H1 (cell line): Measurements from ENCODE around the gene CDK16. TPM values are rescaled to one million over a fixed set of nuclear protein-coding genes. Genes with fewer than 3 reads are reported as not detected.

Source experiments
- CTCF ChIA-PET: fragments of 300-600 bp; sonication (Branson Sonifier 250); formaldehyde crosslinking; loops from one replicate; lab custom pipeline; 2021; ENCODE audit not compliant: partially characterized antibody; lab: Charles Lee
- POLR2A ChIA-PET: fragments of 300-600 bp; sonication (Branson Sonifier 250); formaldehyde crosslinking; loops from one replicate; lab custom pipeline; 2021; ENCODE audit warnings: inconsistent platforms; ENCODE audit not compliant: partially characterized antibody; lab: Charles Lee
- DNase-seq, 2 experiments: peaks; one replicate each; pipeline versions ENCODE4 v3.0.0 to v3.0.0-alpha.2; 2010 to 2022; ENCODE audit warnings: low spot score in 2 of 2, low read depth in 1 of 2, mixed read lengths in 1 of 2
- FAIRE-seq: peaks from 2 replicates; lab custom pipeline; 2011; peaks lifted over from hg19 to GRCh38; lab: Jason Lieb, UNC
- H2AFZ ChIP-seq: 2 replicates; pipeline ENCODE4 v1.8.1; 2012; ENCODE audit warnings: low read length, inconsistent platforms
- H2AK5ac ChIP-seq: 2 replicates; pipeline ENCODE4 v1.6.1; 2013; ENCODE audit warnings: low read depth, low read length
- H2BK120ac ChIP-seq: replicated peaks from 2 replicates; pipeline ENCODE3; 2013; ENCODE audit warnings: low read depth, low read length, inconsistent platforms
- H2BK12ac ChIP-seq: 2 replicates; pipeline ENCODE4 v1.6.1; 2013; ENCODE audit warnings: low read depth, low read length
- H2BK15ac ChIP-seq: 2 replicates; pipeline ENCODE4 v1.6.1; 2013; ENCODE audit warnings: low read length
- H2BK20ac ChIP-seq: 2 replicates; pipeline ENCODE4 v1.6.1; 2013; ENCODE audit warnings: low read length
- H2BK5ac ChIP-seq: 2 replicates; pipeline ENCODE4 v1.6.1; 2013; ENCODE audit warnings: low read depth, low read length
- H3K14ac ChIP-seq: 2 replicates; pipeline ENCODE4 v1.6.1; 2013; ENCODE audit warnings: inconsistent platforms; ENCODE audit not compliant: insufficient read length
- H3K18ac ChIP-seq: 2 replicates; pipeline ENCODE4 v1.6.1; 2013; ENCODE audit warnings: low read length; ENCODE audit errors: extremely low read depth
- H3K23ac ChIP-seq: 2 replicates; pipeline ENCODE4 v1.6.1; 2013; ENCODE audit warnings: inconsistent platforms; ENCODE audit not compliant: insufficient read length
- H3K23me2 ChIP-seq: 2 replicates; pipeline ENCODE4 v1.6.1; 2013; ENCODE audit warnings: low read depth, low read length
- H3K27ac ChIP-seq: 2 replicates; pipeline ENCODE4 v1.6.1; 2011; ENCODE audit warnings: low read depth, low read length, inconsistent platforms
- H3K27me3 ChIP-seq, 4 experiments: replicated peaks in 1 of 4; 1 replicate in 1 of 4; 2 replicates in 3 of 4; pipeline versions ENCODE4 v1.6.1 to v1.8.1; 2011 to 2013; ENCODE audit warnings: low read length in 3 of 4, mild to moderate bottlenecking in 3 of 4, inconsistent platforms in 2 of 4, mixed read lengths in 2 of 4, moderate library complexity in 1 of 4; ENCODE audit not compliant: control insufficient read depth in 3 of 4, insufficient read depth in 3 of 4; ENCODE audit errors: extremely low read depth in 1 of 4
- H3K36me3 ChIP-seq, 4 experiments: 2 replicates each; pipeline versions ENCODE4 v1.6.1 to v1.8.1; 2011 to 2013; ENCODE audit warnings: mild to moderate bottlenecking in 4 of 4, low read length in 3 of 4, moderate library complexity in 2 of 4, control low read depth in 1 of 4, inconsistent platforms in 1 of 4; ENCODE audit not compliant: insufficient read depth in 4 of 4, control insufficient read depth in 2 of 4
- H3K4ac ChIP-seq: replicated peaks from 2 replicates; pipeline ENCODE3; 2013; ENCODE audit warnings: low read length, low read depth, mixed read lengths, inconsistent platforms; ENCODE audit not compliant: insufficient read length
- H3K4me1 ChIP-seq, 4 experiments: replicated peaks in 1 of 4; 1 replicate in 1 of 4; 2 replicates in 3 of 4; pipeline versions ENCODE4 v1.6.1 to v1.8.1; 2011 to 2013; ENCODE audit warnings: low read length in 3 of 4, inconsistent platforms in 2 of 4, mixed read lengths in 1 of 4; ENCODE audit not compliant: insufficient read depth in 4 of 4, control insufficient read depth in 3 of 4
- H3K4me2 ChIP-seq, 2 experiments: 2 replicates each; pipeline versions ENCODE4 v1.6.1 to v1.8.1; 2011 to 2013; ENCODE audit warnings: low read depth in 2 of 2, low read length in 2 of 2, control low read depth in 1 of 2, inconsistent platforms in 1 of 2, mild to moderate bottlenecking in 1 of 2; ENCODE audit not compliant: insufficient read depth in 1 of 2
- H3K4me3 ChIP-seq, 4 experiments: fragments of 200-600, 300-600 bp in 1 of 4; sonication (generic), shearing (Covaris generic), sonication (Bioruptor Twin) in 1 of 4; 2 replicates each; pipeline versions ENCODE4 v1.5.1 to v1.8.1; 2011 to 2016; ENCODE audit warnings: low read length in 4 of 4, low read depth in 3 of 4, control low read depth in 2 of 4, inconsistent platforms in 2 of 4, mild to moderate bottlenecking in 2 of 4, mixed read lengths in 1 of 4, moderate library complexity in 1 of 4; ENCODE audit not compliant: insufficient read depth in 2 of 4; ENCODE audit errors: extremely low read depth in 1 of 4
- H3K56ac ChIP-seq: replicated peaks from 2 replicates; pipeline ENCODE3; 2013; ENCODE audit warnings: low read depth, mild to moderate bottlenecking, mixed read lengths, low read length, inconsistent platforms; ENCODE audit not compliant: insufficient read length
- H3K79me1 ChIP-seq: 2 replicates; pipeline ENCODE4 v1.6.1; 2013; ENCODE audit warnings: low read depth, low read length, control low read depth
- H3K79me2 ChIP-seq, 2 experiments: 2 replicates each; pipeline versions ENCODE4 v1.6.1 to v1.8.1; 2012 to 2013; ENCODE audit warnings: low read length in 2 of 2, mild to moderate bottlenecking in 2 of 2, inconsistent platforms in 1 of 2; ENCODE audit not compliant: insufficient read depth in 2 of 2, control insufficient read depth in 1 of 2
- H3K9ac ChIP-seq, 4 experiments: replicated peaks in 1 of 4; 1 replicate in 1 of 4; 2 replicates in 3 of 4; pipeline versions ENCODE4 v1.6.1 to v1.8.1; 2011 to 2013; ENCODE audit warnings: low read depth in 3 of 4, low read length in 3 of 4, control low read depth in 2 of 4, mild to moderate bottlenecking in 2 of 4, moderate library complexity in 2 of 4, inconsistent platforms in 1 of 4; ENCODE audit errors: extremely low read depth in 1 of 4
- H3K9me3 ChIP-seq, 2 experiments: 2 replicates each; pipeline versions ENCODE4 v1.6.1 to v1.8.1; 2012 to 2013; ENCODE audit warnings: mild to moderate bottlenecking in 2 of 2, moderate library complexity in 2 of 2, control low read depth in 1 of 2, inconsistent platforms in 1 of 2, low read depth in 1 of 2, low read length in 1 of 2, mixed read lengths in 1 of 2; ENCODE audit not compliant: insufficient read depth in 2 of 2
- H4K20me1 ChIP-seq, 2 experiments: replicated peaks in 1 of 2; 2 replicates each; pipeline versions ENCODE3 to v1.8.1; 2011 to 2013; ENCODE audit warnings: inconsistent platforms in 2 of 2, low read length in 2 of 2, mild to moderate bottlenecking in 1 of 2; ENCODE audit not compliant: insufficient read depth in 2 of 2, control insufficient read depth in 1 of 2
- H4K5ac ChIP-seq: 2 replicates; pipeline ENCODE4 v1.6.1; 2013; ENCODE audit warnings: low read length, low read depth, mixed read lengths, inconsistent platforms; ENCODE audit not compliant: insufficient read length
- H4K8ac ChIP-seq: 2 replicates; pipeline ENCODE4 v1.8.0; 2013; ENCODE audit warnings: mild to moderate bottlenecking, moderate library complexity, low read length, inconsistent platforms; ENCODE audit not compliant: insufficient read depth; ENCODE audit errors: extremely low read depth
- H4K91ac ChIP-seq: replicated peaks from 2 replicates; pipeline ENCODE3; 2013; ENCODE audit warnings: low read length, mixed read lengths, inconsistent platforms; ENCODE audit not compliant: insufficient read length
- BCL11A ChIP-seq, 2 experiments: IDR thresholded peaks; one replicate each; pipeline ENCODE4 v1.6.1; 2011; ENCODE audit warnings: low read depth in 2 of 2, low read length in 2 of 2, mild to moderate bottlenecking in 2 of 2
- CTBP2 ChIP-seq: IDR thresholded peaks from 2 replicates; pipeline ENCODE4 v1.7.0; 2011; ENCODE audit warnings: borderline replicate concordance, mild to moderate bottlenecking, moderate library complexity, mixed read lengths, low read length; ENCODE audit not compliant: insufficient read depth, insufficient read length
- GABPA ChIP-seq: IDR thresholded peaks from 2 replicates; pipeline ENCODE4 v1.6.1; 2011; ENCODE audit warnings: mild to moderate bottlenecking, low read length, moderate library complexity, borderline replicate concordance; ENCODE audit not compliant: insufficient read depth
- NANOG ChIP-seq: IDR thresholded peaks from 2 replicates; pipeline ENCODE4 v1.6.1; 2011; ENCODE audit warnings: low read length, low read depth, mild to moderate bottlenecking, inconsistent platforms; ENCODE audit not compliant: insufficient read depth, poor library complexity, severe bottlenecking
- NRF1 ChIP-seq: IDR thresholded peaks from 2 replicates; pipeline ENCODE4 v1.6.1; 2011; ENCODE audit warnings: mild to moderate bottlenecking, low read depth, low read length, improper control_type of control experiment
- RBBP5 ChIP-seq: IDR thresholded peaks from 2 replicates; pipeline ENCODE4 v1.7.1; 2012; ENCODE audit warnings: low read depth, mild to moderate bottlenecking, inconsistent platforms, low read length, moderate library complexity, borderline replicate concordance
- RXRA ChIP-seq: IDR thresholded peaks from 2 replicates; pipeline ENCODE4 v1.6.1; 2011; ENCODE audit warnings: low read depth, mild to moderate bottlenecking, low read length, moderate library complexity; ENCODE audit not compliant: insufficient read depth
- WGBS, 2 experiments: shearing (Covaris generic) in 1 of 2; methylation state at CpG; one replicate each; pipeline versions ENCODE4 v1.1.6 to v1.1.7; 2013 to 2015; ENCODE audit warnings: low lambda C conversion rate in 2 of 2, mixed read lengths in 2 of 2, inconsistent platforms in 1 of 2, low coverage in 1 of 2, missing lambda C conversion rate in 1 of 2; ENCODE audit not compliant: insufficient replicate concordance in 2 of 2, insufficient coverage in 1 of 2, insufficient read length in 1 of 2; ENCODE audit errors: extremely low coverage in 1 of 2, missing lambda C conversion rate in 1 of 2; 5-methylcytosine and 5-hydroxymethylcytosine counted together
- polyA plus RNA-seq, 7 experiments: library from polyadenylated mRNA; depleted of rRNA in 3 of 7; stranded (reverse) in 5 of 7; unstranded in 2 of 7; fragments of >200 nt in 5 of 7; fragments of 200-250 nt in 2 of 7; gene quantifications; 1 replicate in 5 of 7; 2 replicates in 1 of 7; 4 replicates in 1 of 7; pipeline versions ENCODE4 v1.2.1 to v1.2.3, GENCODE V29; 2011 to 2013; ENCODE audit warnings: missing spikeins in 2 of 7, mixed read lengths in 2 of 7
- total RNA-seq: library from RNA; stranded (reverse); fragmentation: NEBNext Ultra II Directional; extraction: Animal tissue kit (Norgen Biotek cat#: 25700); gene quantifications from 2 replicates; pipeline ENCODE4 v1.2.1, GENCODE V29; 2021
- TF ChIP-seq, protein P1 (sequence below), 3 experiments: IDR thresholded peaks; 1 replicate in 2 of 3; 2 replicates in 1 of 3; pipeline versions ENCODE4 v1.5.1 to v1.6.1; 2011; ENCODE audit warnings: low read length in 3 of 3, mild to moderate bottlenecking in 3 of 3, inconsistent platforms in 2 of 3, low read depth in 1 of 3, moderate library complexity in 1 of 3; ENCODE audit not compliant: insufficient read depth in 1 of 3; ENCODE audit errors: control extremely low read depth in 1 of 3

The CDK16 gene
- total and polyA plus RNA-seq, 2 of the 8 experiments (the other 6 are each of a cell fraction or from before 2014, with no cell fraction given), result 124 to 204 TPM

DNA sequence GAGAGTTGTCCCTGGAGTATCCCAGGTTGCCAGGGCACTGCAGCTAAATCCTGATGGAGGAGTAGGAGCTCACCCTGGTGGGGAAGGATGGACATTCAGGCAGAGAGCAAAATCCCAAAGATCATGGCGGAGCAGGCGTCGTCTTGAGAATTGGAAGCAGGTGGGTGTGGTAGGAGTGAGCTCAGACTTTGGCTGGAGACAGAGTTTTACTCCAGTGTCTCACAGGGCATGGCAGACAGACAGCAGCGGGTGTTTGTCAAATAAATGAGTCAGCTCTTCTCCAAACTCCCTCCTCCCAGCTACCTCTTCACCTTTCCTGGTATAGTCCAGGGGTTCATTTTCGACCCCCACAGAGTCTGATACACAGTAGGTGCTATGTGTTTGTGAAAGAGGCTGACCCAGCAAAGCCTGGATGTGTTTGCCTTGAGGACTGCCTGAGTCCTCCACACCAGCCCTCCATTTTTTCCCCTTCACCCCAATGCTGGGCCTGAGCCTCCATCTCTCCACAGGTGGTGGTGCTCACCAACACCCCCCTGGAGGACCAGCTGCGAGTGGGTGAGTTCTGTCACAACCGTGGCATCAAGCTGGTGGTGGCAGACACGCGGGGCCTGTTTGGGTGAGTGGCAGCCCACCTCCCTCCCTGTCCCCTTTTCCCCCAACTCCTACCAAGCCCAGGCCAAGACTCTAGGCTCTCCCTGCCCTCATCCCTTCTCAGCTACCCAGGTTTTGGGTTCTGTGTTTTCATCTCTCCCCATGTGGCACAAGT, 17.9 kb upstream of the CDK16 start:
- Histone ChIP-seq H3K27me3 (no peaks in the 10 kb centered on the region), H3K4me1 (peaks cover 0 to 9% (median 6%) of the 10 kb centered on the region in 4 experiments; a peak in 5 of 7 replicates), H2BK12ac (no peak overlapping the region), H3K79me1 (peaks cover 6% of the 10 kb centered on the region; the same call in 1 of the 2 replicates), H3K14ac (no peak overlapping the region), H3K56ac (no peak overlapping the region), H2BK15ac (no peak overlapping the region), H3K18ac (no peak overlapping the region), H3K4me3 (no peak overlapping the region), H3K9me3 (no peaks in the 10 kb centered on the region), H2AK5ac (no peak overlapping the region), H3K4me2 (no peak overlapping the region), H3K23me2 (no peaks in the 10 kb centered on the region), H3K36me3 (peaks cover 36 to 83% (median 69%) of the 10 kb centered on the region in 4 experiments), H3K4ac (no peak overlapping the region), H2BK5ac (no peak overlapping the region), H2BK120ac (no peak overlapping the region), H3K79me2 (peaks cover 11 to 36% of the 10 kb centered on the region in 2 experiments; a peak in 3 of 4 replicates), H2BK20ac (no peak overlapping the region), H3K23ac (no peak overlapping the region), H4K5ac (no peak overlapping the region), H3K9ac (no peak overlapping the region), H4K20me1 (peaks cover 6 to 39% of the 10 kb centered on the region in 2 experiments), H4K8ac (no peak overlapping the region), H2AFZ (no peak overlapping the region), H4K91ac (no peak overlapping the region), H3K27ac (no peak overlapping the region)
- FAIRE-seq (no peak), DNase-seq (no peak)
- ChIA-PET CTCF (interaction anchor here (0.6 to 1.5 kb wide), 6 partner anchors 44 to 185 kb away, joined by 3 to 4 read pairs (median 4); no protein-coding TSS in a partner anchor), POLR2A (interaction anchor here (0.8 to 3.8 kb wide), 10 partner anchors 8 to 117 kb away, joined by 3 to 20 read pairs (median 3); partner anchors contain the start of genes NDUFB11 and RBM10)
- 80% methylated on average over 7 of the region's 9 CpGs; no CpG with 5 or more reads in 1 of the 2 experiments for WGBS, 2 experiments
- TF ChIP-seq RXRA (no peak), BCL11A (IDR thresholded peaks at IDR 0.05; ENCODE audit: low read depth in 2 of 2, low read length in 2 of 2) (no peak), GABPA (no peak), CTBP2 (no peak), NANOG (no peak), NRF1 (no peak), RBBP5 (no peak)
- TF ChIP-seq, protein P1, sequence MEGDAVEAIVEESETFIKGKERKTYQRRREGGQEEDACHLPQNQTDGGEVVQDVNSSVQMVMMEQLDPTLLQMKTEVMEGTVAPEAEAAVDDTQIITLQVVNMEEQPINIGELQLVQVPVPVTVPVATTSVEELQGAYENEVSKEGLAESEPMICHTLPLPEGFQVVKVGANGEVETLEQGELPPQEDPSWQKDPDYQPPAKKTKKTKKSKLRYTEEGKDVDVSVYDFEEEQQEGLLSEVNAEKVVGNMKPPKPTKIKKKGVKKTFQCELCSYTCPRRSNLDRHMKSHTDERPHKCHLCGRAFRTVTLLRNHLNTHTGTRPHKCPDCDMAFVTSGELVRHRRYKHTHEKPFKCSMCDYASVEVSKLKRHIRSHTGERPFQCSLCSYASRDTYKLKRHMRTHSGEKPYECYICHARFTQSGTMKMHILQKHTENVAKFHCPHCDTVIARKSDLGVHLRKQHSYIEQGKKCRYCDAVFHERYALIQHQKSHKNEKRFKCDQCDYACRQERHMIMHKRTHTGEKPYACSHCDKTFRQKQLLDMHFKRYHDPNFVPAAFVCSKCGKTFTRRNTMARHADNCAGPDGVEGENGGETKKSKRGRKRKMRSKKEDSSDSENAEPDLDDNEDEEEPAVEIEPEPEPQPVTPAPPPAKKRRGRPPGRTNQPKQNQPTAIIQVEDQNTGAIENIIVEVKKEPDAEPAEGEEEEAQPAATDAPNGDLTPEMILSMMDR (IDR thresholded peaks at IDR 0.05; ENCODE audit: control extremely low read depth in 1 of 3, insufficient read depth in 1 of 3, low read depth in 1 of 3, low read length in 3 of 3), result no peak
